ENCODE measurements around the gene UCHL3.
A peak's percentile ranks its signal among the peaks of the same experiment; 100 is the strongest.

The UCHL3 gene

DNA sequence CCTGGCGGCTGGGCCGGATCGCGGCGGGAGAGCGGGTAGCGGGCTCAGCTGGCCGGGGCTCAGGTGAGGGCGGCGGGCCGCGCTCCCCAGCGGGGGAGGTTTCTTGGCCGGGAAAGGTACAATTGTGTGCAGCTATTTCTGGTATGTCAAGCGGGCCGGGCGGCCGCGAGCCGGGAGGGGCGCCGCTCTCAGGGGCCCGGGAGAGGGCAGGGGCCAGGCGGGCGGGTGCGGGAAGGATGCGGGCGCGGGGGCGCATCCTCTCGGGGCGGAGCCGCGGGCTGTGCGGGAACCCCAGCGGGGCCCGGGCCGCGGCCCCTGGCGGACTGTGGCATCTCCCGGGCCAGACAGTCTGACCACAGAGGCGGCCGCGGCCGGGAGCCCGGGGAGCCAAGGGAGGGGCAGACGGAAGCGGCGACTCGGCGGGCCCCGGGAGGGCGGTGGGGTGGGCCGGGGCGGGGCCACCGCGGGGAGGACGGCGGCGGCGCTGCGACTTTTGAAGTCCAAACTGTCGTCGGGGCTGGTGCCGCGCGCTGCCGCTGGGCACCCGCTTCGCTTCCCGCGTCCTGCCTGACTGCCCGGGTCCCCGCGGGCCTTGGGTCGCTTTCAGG, 86.3 kb downstream of the UCHL3 start, which contains the start of gene LMO7:
Gene LMO7 (plus strand): TSS at position 503 of the 608 bp plus-strand sequence. CDS start 328 bp downstream, outside the sequence.
- H3K36me3 ChIP-seq (ENCODE audit: control insufficient read depth, low read depth, low read length) = no peaks in the 10 kb centered on the region
- H3K27me3 ChIP-seq (ENCODE audit: control insufficient read depth, insufficient read depth, low read length) = peaks cover 46% of the 10 kb centered on the region
- no peak within 1 kb of the TSS for H3K27ac ChIP-seq (ENCODE audit: low read length)
- H3K9ac ChIP-seq (ENCODE audit: low read length) = peak within 1 kb of the TSS; percentile 30
- no peaks in the 10 kb centered on the region for H3K9me3 ChIP-seq (ENCODE audit: control insufficient read depth, low read depth, low read length)
- H3K4me3 ChIP-seq (ENCODE audit: low read length) = peak within 1 kb of the TSS; percentile 74
- H3K4me1 ChIP-seq (ENCODE audit: control insufficient read depth, low read depth, low read length) = peaks cover 14% of the 10 kb centered on the region

DNA sequence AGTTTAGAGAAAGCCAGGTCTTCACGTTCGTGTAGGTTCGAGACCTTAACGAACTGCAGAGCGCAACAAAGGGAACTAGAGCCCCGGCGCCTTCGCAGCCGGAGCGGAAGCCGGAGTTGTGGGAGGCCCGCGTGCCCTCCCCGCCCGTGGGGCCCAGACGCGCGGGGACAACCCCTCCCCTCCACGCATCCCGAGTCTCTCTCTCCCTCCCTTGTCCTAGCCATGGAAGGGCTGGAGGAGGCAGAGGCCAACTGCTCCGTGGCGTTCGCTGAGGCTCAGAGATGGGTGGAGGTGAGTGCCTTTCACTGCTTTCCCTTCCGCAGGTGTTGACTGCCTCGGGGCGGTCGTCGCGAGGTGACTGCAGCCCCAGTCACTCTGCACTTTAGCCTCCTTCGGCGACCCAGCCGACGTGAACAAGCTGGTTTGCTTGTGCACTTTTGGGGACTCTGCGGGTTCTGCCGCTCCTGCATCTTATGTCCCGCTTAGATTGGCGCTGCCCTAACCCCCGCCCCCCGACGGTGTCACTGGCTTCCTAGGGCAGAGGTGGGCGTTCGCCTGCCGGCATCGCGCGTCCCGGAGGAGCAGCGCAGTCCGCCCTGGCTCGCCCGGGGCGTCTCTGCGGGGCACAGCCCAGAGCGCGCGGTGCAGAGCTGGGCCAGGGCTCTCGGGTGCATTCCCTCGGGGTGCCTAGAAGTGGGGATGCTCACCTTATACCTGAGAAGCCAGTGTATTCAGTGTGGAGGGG, 87.0 kb downstream of the UCHL3 start:
- H3K4me3 ChIP-seq (ENCODE audit: low read length) = peak overlapping the region; percentile 74
- peak overlapping the region; percentile 30 for H3K9ac ChIP-seq (ENCODE audit: low read length)
- no peaks in the 10 kb centered on the region for H3K9me3 ChIP-seq (ENCODE audit: control insufficient read depth, low read depth, low read length)
- H3K27me3 ChIP-seq (ENCODE audit: control insufficient read depth, insufficient read depth, low read length) = peaks cover 46% of the 10 kb centered on the region
- no peak overlapping the region for H3K27ac ChIP-seq (ENCODE audit: low read length)
- no peaks in the 10 kb centered on the region for H3K36me3 ChIP-seq (ENCODE audit: control insufficient read depth, low read depth, low read length)
- peaks cover 14% of the 10 kb centered on the region for H3K4me1 ChIP-seq (ENCODE audit: control insufficient read depth, low read depth, low read length)

GRCh38 chr13:75637181-75637750, 87.7 kb downstream of the UCHL3 start:
- Histone ChIP-seq H3K9me3 (ENCODE audit: control insufficient read depth, low read depth, low read length) (no peaks in the 10 kb centered on the region), H3K4me3 (ENCODE audit: low read length) (peak overlapping the region; percentile 74), H3K9ac (ENCODE audit: low read length) (no peak overlapping the region), H3K27me3 (ENCODE audit: control insufficient read depth, insufficient read depth, low read length) (peaks cover 46% of the 10 kb centered on the region), H3K36me3 (ENCODE audit: control insufficient read depth, low read depth, low read length) (no peaks in the 10 kb centered on the region), H3K27ac (ENCODE audit: low read length) (no peak overlapping the region), H3K4me1 (ENCODE audit: control insufficient read depth, low read depth, low read length) (peaks cover 14% of the 10 kb centered on the region)

DNA sequence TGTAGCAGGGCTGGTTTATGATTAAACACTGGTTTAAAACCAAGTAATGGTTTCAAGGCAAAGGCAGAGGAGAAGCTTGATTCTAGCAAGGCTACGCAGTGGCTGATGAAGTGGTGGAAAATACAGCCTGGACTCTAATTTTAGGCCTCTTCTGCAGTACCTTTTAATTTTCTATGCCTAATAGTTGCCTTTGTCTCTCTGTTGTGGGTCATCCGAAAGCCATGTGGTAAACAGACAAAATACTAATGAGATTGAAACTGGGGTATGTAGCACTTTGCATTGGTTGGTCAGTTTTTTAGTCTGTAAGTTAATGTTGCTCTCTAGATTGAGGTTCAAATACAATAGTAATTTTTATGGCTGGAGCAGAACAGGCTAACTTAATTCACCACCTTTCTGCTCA, 89.9 kb downstream of the UCHL3 start:
- Histone ChIP-seq H3K27me3 (ENCODE audit: control insufficient read depth, insufficient read depth, low read length) (peaks cover 46% of the 10 kb centered on the region), H3K27ac (ENCODE audit: low read length) (no peak overlapping the region), H3K9ac (ENCODE audit: low read length) (no peak overlapping the region), H3K4me3 (ENCODE audit: low read length) (no peak overlapping the region), H3K9me3 (ENCODE audit: control insufficient read depth, low read depth, low read length) (no peaks in the 10 kb centered on the region), H3K4me1 (ENCODE audit: control insufficient read depth, low read depth, low read length) (peaks cover 14% of the 10 kb centered on the region), H3K36me3 (ENCODE audit: control insufficient read depth, low read depth, low read length) (no peaks in the 10 kb centered on the region)

- H3K27ac ChIP-seq (ENCODE audit: low read length) = no peak overlapping the region
- peaks cover 33% of the 10 kb centered on the region for H3K27me3 ChIP-seq (ENCODE audit: control insufficient read depth, insufficient read depth, low read length)
- no peak overlapping the region for H3K9ac ChIP-seq (ENCODE audit: low read length)
- H3K9me3 ChIP-seq (ENCODE audit: control insufficient read depth, low read depth, low read length) = no peaks in the 10 kb centered on the region
- H3K36me3 ChIP-seq (ENCODE audit: control insufficient read depth, low read depth, low read length) = no peaks in the 10 kb centered on the region
- H3K4me1 ChIP-seq (ENCODE audit: control insufficient read depth, low read depth, low read length) = peaks cover 14% of the 10 kb centered on the region
- no peak overlapping the region for H3K4me3 ChIP-seq (ENCODE audit: low read length)
These were observed 91.4 kb downstream of the UCHL3 start for GRCh38 chr13:75641026-75641425.

- H3K27me3 ChIP-seq (ENCODE audit: control insufficient read depth, insufficient read depth, low read length) = peaks cover 13% of the 10 kb centered on the region
- no peak overlapping the region for H3K27ac ChIP-seq (ENCODE audit: low read length)
- H3K36me3 ChIP-seq (ENCODE audit: control insufficient read depth, low read depth, low read length) = no peaks in the 10 kb centered on the region
- no peak overlapping the region for H3K9ac ChIP-seq (ENCODE audit: low read length)
- no peak overlapping the region for H3K4me3 ChIP-seq (ENCODE audit: low read length)
- peaks cover 4% of the 10 kb centered on the region for H3K4me1 ChIP-seq (ENCODE audit: control insufficient read depth, low read depth, low read length)
- H3K9me3 ChIP-seq (ENCODE audit: control insufficient read depth, low read depth, low read length) = no peaks in the 10 kb centered on the region
These were observed 93.6 kb downstream of the UCHL3 start for GRCh38 chr13:75643182-75643581.

DNA sequence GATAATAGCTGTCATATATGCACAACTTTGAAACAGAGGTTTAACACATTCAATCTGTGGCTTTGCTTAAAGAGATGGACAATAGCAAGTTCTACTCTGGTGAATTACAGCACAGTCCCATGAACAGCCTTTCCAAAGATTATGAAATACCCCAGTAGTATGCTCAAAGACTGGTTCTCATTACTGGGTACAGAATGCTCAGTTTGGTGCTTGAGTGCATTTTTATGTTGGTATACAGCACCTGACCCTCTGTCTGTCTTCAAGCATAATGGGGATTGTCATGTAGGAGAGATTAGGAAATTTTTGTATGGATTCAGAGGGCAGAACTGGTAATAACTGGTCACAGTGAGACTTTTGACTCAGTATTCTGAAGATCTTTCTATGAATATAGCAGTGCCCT, 94.1 kb downstream of the UCHL3 start:
- Histone ChIP-seq H3K27ac (ENCODE audit: low read length) (no peak overlapping the region), H3K4me3 (ENCODE audit: low read length) (no peak overlapping the region), H3K4me1 (ENCODE audit: control insufficient read depth, low read depth, low read length) (peaks cover 4% of the 10 kb centered on the region), H3K9ac (ENCODE audit: low read length) (no peak overlapping the region), H3K36me3 (ENCODE audit: control insufficient read depth, low read depth, low read length) (no peaks in the 10 kb centered on the region), H3K27me3 (ENCODE audit: control insufficient read depth, insufficient read depth, low read length) (peaks cover 8% of the 10 kb centered on the region), H3K9me3 (ENCODE audit: control insufficient read depth, low read depth, low read length) (no peaks in the 10 kb centered on the region)

DNA sequence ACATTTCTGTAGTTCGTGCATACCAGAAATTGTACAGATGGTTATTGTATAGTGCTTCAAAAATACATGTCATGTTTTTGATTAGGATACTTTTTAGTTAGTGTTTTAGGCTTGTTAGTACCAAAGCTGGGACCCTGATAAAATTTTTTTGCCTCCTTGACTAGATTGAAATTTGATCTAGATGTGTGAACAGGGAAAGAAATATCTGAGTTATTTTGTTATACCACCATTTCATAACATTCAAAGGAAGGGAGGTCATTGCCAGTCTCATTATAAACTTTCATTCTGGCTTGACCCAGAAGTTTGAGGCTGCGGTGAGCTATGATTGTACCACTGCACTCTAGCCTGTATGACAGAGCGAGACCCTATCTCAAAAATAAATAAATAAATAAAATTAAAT, 95.5 kb downstream of the UCHL3 start:
- Histone ChIP-seq H3K36me3 (ENCODE audit: control insufficient read depth, low read depth, low read length) (no peaks in the 10 kb centered on the region), H3K9ac (ENCODE audit: low read length) (no peak overlapping the region), H3K4me1 (ENCODE audit: control insufficient read depth, low read depth, low read length) (peaks cover 2% of the 10 kb centered on the region), H3K4me3 (ENCODE audit: low read length) (no peak overlapping the region), H3K27me3 (ENCODE audit: control insufficient read depth, insufficient read depth, low read length) (no peaks in the 10 kb centered on the region), H3K9me3 (ENCODE audit: control insufficient read depth, low read depth, low read length) (no peaks in the 10 kb centered on the region), H3K27ac (ENCODE audit: low read length) (no peak overlapping the region)

- Histone ChIP-seq H3K36me3 (ENCODE audit: control insufficient read depth, low read depth, low read length) (no peaks in the 10 kb centered on the region), H3K9ac (ENCODE audit: low read length) (no peak overlapping the region), H3K4me1 (ENCODE audit: control insufficient read depth, low read depth, low read length) (no peaks in the 10 kb centered on the region), H3K27me3 (ENCODE audit: control insufficient read depth, insufficient read depth, low read length) (no peaks in the 10 kb centered on the region), H3K4me3 (ENCODE audit: low read length) (no peak overlapping the region), H3K9me3 (ENCODE audit: control insufficient read depth, low read depth, low read length) (no peaks in the 10 kb centered on the region), H3K27ac (ENCODE audit: low read length) (no peak overlapping the region)
These were observed 97.7 kb downstream of the UCHL3 start for GRCh38 chr13:75647126-75647784.

DNA sequence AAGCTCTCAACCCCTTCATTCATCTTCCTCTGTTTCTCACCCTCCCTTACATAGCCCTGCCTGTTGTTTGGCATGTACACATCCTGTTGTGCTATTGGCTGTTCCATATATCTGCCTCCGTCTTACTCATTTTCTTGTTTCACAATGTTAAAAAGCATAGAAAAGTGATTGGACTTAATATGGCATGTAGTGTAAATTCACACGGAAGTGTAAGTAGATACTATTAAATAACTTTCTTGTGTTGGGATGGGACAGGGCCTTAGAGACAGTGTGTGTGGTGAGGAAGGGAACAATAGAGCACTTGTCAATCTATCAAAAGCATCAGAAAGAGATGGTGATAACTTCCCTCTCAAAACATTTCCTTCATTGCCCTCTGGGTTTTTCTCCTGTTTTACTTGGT, 98.9 kb downstream of the UCHL3 start:
- Histone ChIP-seq H3K9me3 (ENCODE audit: control insufficient read depth, low read depth, low read length) (no peaks in the 10 kb centered on the region), H3K27ac (ENCODE audit: low read length) (no peak overlapping the region), H3K36me3 (ENCODE audit: control insufficient read depth, low read depth, low read length) (no peaks in the 10 kb centered on the region), H3K27me3 (ENCODE audit: control insufficient read depth, insufficient read depth, low read length) (no peaks in the 10 kb centered on the region), H3K9ac (ENCODE audit: low read length) (no peak overlapping the region), H3K4me1 (ENCODE audit: control insufficient read depth, low read depth, low read length) (no peaks in the 10 kb centered on the region), H3K4me3 (ENCODE audit: low read length) (no peak overlapping the region)

DNA sequence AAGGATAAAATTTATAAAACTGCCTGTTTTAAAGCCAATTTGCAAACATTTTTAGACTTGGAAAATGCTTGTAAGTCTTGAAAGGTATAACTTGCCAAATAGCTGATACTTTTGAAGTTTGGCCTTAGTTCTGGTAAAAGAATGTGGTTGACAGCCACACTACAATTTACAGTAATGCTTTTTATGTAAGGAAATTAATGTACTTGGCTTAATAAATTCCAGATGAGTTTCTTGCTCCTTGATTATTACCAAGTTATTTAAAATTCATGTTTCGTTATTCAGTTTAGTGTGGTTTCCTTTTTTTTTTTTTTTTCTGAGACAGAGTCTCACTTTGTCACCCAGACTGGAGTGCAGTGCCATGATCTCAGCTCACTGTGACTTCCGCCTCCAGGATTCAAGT, 101.4 kb downstream of the UCHL3 start:
- no peak overlapping the region for H3K27ac ChIP-seq (ENCODE audit: low read length)
- H3K4me1 ChIP-seq (ENCODE audit: control insufficient read depth, low read depth, low read length) = no peaks in the 10 kb centered on the region
- no peaks in the 10 kb centered on the region for H3K36me3 ChIP-seq (ENCODE audit: control insufficient read depth, low read depth, low read length)
- no peak overlapping the region for H3K9ac ChIP-seq (ENCODE audit: low read length)
- no peaks in the 10 kb centered on the region for H3K9me3 ChIP-seq (ENCODE audit: control insufficient read depth, low read depth, low read length)
- H3K4me3 ChIP-seq (ENCODE audit: low read length) = no peak overlapping the region
- no peaks in the 10 kb centered on the region for H3K27me3 ChIP-seq (ENCODE audit: control insufficient read depth, insufficient read depth, low read length)

Data from iPS-18a (cell line).